Suppressor macrophage (primary cell): Measurements from ENCODE around the gene LRG1.
"Not testable (repeated sequence)": the region's sequence is repeated elsewhere in the genome, so short reads cannot be mapped to it uniquely, and the experiment has no call there.

ENCODE experiments used
- DNase-seq, 4 experiments: peaks; one replicate each; pipeline ENCODE4 v3.0.0-alpha.2; 2020 to 2022

Gene LRG1

GRCh38 chr19:4550479-4551050, 10.7 kb upstream of the LRG1 start:
- DNase-seq = no peak

GRCh38 chr19:4550018-4550417, 10.2 kb upstream of the LRG1 start:
- no peak for DNase-seq

GRCh38 chr19:4548238-4548584, 8.4 kb upstream of the LRG1 start:
- DNase-seq = no peak

- peak; percentile 31 to 68 (median 48) for DNase-seq
Observed at GRCh38 chr19:4547303-4548237, 7.7 kb upstream of the LRG1 start.

DNA sequence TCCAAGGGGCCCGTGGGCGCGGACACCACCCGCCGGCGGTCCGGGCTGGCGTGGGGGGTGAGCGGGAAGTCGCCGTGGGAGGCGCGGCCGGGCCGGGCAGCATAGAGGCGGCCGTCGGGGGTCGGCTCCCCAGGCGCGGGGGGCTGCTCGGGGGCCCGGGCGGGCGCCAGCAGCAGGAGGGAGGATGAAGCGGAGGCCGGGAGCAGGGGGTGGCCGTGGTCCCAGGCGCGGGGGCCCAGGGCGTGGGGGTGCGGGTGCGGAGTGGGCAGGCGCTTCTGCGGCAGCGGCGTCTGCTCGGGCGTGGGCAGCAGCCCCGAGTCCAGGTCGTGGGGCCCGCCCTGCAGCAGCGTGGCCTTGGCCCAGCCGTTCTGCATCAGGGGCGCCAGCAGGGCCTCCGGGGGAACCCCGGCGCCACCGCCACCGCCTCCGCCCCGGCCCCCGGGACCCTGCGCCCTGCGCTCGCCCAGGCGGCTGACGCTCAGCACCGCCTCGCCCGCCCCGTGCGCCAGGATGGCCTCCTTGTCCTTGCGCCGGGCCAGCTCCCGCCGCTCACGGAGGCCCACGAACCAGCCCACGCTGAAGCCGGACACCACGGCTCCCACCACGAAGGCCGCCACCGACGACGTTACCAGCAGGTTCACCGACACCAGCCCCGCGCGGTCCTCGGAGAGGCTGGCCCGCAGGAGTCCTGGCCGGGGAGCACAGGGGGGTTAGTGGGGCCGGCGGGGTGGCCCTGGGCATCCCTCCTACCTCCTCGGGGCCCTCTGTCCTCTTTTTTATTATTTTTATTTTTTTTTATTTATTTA, 4.2 kb upstream of the LRG1 start:
- DNase-seq = peak in 1 of 4 experiments; percentile 52

- DNase-seq = peak; percentile 71 to 82 (median 80)
Observed at GRCh38 chr19:4542896-4543841, 3.3 kb upstream of the LRG1 start.

DNA sequence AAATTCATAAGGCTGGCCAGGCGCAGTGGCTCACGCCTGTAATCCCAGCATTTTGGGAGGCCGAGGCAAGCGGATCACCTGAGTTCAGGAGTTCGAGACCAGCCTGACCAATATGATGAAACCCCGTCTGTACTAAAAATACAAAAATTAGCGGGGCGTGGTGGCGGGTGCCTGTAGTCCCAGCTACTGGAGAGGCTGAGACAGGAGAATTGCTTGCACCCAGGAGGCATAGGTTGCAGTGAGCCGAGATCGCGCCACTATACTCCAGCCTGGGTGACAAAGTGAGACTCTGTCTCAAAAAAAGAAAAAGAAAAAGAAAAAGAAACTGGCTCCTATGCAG, 1.9 kb upstream of the LRG1 start:
- not testable (repeated sequence) for DNase-seq

- DNase-seq = peak; percentile 76 to 89 (median 84)
Observed at GRCh38 chr19:4541114-4541805, 1.4 kb upstream of the LRG1 start.

DNA sequence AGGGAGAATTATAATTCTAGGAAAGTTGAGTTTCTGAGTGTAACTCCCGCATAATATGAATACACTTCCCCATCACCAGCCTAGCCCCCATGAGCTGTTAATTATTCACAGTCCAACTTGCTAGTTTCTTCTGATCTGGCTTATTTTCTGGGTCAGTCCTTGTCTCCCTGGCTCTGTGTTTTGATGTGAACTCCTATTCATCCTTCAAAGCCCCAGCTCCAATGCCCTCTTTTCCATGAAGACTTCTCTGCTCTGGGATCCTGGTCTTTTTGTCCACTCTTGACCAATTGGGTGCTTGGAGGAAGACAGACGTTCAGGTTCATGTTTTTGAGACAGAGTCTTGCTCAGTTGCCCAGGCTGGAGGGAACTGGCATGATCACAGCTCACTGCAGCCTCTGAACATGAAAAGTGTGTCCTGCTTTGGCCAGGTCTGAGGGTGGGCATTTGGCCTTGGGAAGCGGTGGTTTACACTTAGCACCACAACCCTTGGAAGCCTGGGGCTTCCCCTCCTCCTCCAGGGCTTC, 605 bp downstream of the LRG1 start:
- no peak for DNase-seq

GRCh38 chr19:4538601-4538954, 1.3 kb downstream of the LRG1 start:
- DNase-seq = no peak

- no peak for DNase-seq
Observed at GRCh38 chr19:4537953-4538600, 1.8 kb downstream of the LRG1 start.

DNA sequence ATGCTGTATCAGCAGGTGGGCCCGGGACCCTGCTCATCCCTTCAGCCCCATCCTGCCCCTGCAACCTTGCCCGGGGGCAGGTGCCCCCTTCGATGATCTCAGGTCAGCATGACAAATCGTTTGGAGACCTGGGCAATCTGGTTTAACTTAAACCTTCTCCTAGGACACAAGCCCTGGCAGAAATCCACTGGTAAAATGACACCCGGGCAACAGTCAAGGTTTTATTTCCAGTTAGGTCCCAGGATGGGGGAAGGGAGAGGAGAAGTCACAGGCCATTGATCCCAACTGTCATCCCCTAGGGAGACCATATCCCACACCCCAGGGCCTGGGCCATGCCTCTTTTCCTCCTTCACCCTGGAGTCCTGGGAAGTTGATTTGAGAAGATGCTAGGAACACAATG, 3.0 kb downstream of the LRG1 start:
- no peak for DNase-seq

- peak; percentile 46 to 80 (median 56) for DNase-seq
Observed at GRCh38 chr19:4534836-4535658, 4.8 kb downstream of the LRG1 start, which contains the start of gene PLIN5. PLIN5 (minus strand) TSS chr19:4535224; CDS start chr19:4534074, 1,150 bp downstream.

- DNase-seq = no peak
Observed at GRCh38 chr19:4533835-4534424, 5.9 kb downstream of the LRG1 start.

DNA sequence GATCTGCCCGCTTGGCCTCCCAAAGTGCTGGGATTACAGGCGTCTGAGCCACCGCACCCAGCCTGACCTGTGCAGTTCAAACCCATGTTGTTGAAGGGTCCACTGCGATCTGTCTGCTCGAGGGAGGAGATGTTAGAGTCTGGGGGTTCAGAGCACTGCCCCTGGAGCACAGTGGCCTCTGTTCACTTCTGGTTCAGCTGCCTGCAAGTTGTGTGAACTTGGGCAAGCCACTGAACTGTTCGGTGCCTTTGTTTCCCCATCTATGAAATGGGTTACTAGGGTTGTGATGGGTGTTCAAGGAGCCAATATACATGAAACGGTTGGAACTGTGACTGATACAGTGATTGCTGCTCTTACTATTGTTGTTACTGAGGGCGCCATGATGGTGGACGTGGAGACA, 6.5 kb downstream of the LRG1 start:
- DNase-seq = no peak

GRCh38 chr19:4531562-4532165, 8.2 kb downstream of the LRG1 start:
- no peak for DNase-seq

- DNase-seq = no peak
Observed at GRCh38 chr19:4529924-4530522, 9.8 kb downstream of the LRG1 start.

- no peak for DNase-seq
Observed at GRCh38 chr19:4528843-4529242, 11.0 kb downstream of the LRG1 start.

DNA sequence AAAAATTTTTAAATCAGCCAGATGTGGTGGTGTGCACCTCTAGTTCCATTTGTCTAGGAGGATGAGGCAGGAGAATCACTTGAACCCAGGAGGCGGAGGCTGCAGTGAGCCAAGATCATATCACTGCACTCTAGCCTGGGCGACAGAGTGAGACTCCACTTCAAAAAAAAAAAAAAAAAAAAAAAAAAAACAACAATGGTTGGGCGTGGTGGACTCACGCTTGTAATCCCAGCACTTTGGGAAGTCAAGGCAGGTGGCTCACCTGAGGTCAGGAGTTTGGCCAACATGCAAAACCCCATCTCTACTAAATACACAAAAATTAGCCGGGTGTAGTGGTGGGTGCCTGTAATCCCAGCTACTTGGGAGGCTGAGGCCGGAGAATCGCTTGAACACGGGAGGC, 12.5 kb downstream of the LRG1 start:
- not testable (repeated sequence) for DNase-seq
